Spleen (tissue), 7 donors: ENCODE measurements around the gene FAM171A1.

Experiments used
- CTCF ChIP-seq, 11 experiments: fragments of 200-600 bp in 7 of 11; fragments of 450-650 bp in 4 of 11; sonication (generic) in 4 of 11; IDR thresholded peaks in 8 of 11; conservative IDR thresholded peaks in 3 of 11; 1 replicate in 7 of 11; 2 replicates in 4 of 11; pipeline versions ENCODE4 v1.4.0 to v1.8.0; 2016 to 2021; ENCODE audit warnings: antibody characterized with exemption in 11 of 11, inconsistent platforms in 4 of 11, mild to moderate bottlenecking in 1 of 11
- POLR2A ChIP-seq, 3 donors: fragments of 450-650 bp; IDR thresholded peaks; one replicate each; pipeline ENCODE4 v1.5.1; 2017; ENCODE audit warnings: antibody characterized with exemption in 3 of 3, mild to moderate bottlenecking in 1 of 3
- donor health status: DM: no; HTN: no; CAD: no; lungs with moderate emphysema.
- donor health status: DM: no; HTN: no; CAD: no.
- donor health status: DM: no; HTN: no; CAD: no.

- TF ChIP-seq CTCF (IDR thresholded peaks at IDR 0.05 in 8 of 11, conservative IDR thresholded peaks at IDR 0.05 in 3 of 11) (no peak), POLR2A (IDR thresholded peaks at IDR 0.05) (no peak)
Measured at GRCh38 chr10:15163253-15163828, 207.7 kb downstream of the FAM171A1 start.
